Brain microvascular endothelial cell (primary cell): Measurements from ENCODE around the gene RAD18.

Experiments
- DNase-seq: peaks from one replicate; pipeline ENCODE4 v3.0.0-alpha.2; 2020
- H3K27ac ChIP-seq: fragments of 250-450 bp; sonication (Bioruptor Pico); 2 replicates; pipeline ENCODE4 v1.5.1; 2020; ENCODE audit warnings: mild to moderate bottlenecking, moderate library complexity
- H3K27me3 ChIP-seq: fragments of 250-450 bp; sonication (Bioruptor Pico); replicated peaks from 2 replicates; pipeline ENCODE4 v1.5.1; 2020; ENCODE audit warnings: mild to moderate bottlenecking
- H3K36me3 ChIP-seq: fragments of 250-450 bp; sonication (Bioruptor Pico); replicated peaks from 2 replicates; pipeline ENCODE4 v1.5.1; 2020; ENCODE audit warnings: mild to moderate bottlenecking
- H3K4me3 ChIP-seq: 2 replicates; pipeline ENCODE4 v1.5.1; 2011; ENCODE audit warnings: low read depth, mild to moderate bottlenecking, control low read depth, low read length, moderate library complexity
- in situ Hi-C: cut with HindIII; loops from 2 replicates; pipeline ENCODE4 v1.10.0; 2017; ENCODE audit warnings: low sequenced_read_pairs, low pct_ligation_motif_present
- TF ChIP-seq, protein P1 (sequence below): IDR thresholded peaks from 2 replicates; pipeline ENCODE4 v1.5.1; 2011; ENCODE audit warnings: low read depth, mild to moderate bottlenecking, moderate library complexity, low read length, control low read depth, inconsistent platforms; ENCODE audit errors: missing control alignments

RAD18 gene

GRCh38 chr3:8856071-8856470, 107.2 kb downstream of the RAD18 start:
- Histone ChIP-seq H3K27me3 (no peaks in the 10 kb centered on the region), H3K27ac (no peak overlapping the region), H3K36me3 (no peaks in the 10 kb centered on the region), H3K4me3 (no peak overlapping the region)
- in situ Hi-C loops = no loop called here
- DNase-seq = no peak
- TF ChIP-seq, protein P1, sequence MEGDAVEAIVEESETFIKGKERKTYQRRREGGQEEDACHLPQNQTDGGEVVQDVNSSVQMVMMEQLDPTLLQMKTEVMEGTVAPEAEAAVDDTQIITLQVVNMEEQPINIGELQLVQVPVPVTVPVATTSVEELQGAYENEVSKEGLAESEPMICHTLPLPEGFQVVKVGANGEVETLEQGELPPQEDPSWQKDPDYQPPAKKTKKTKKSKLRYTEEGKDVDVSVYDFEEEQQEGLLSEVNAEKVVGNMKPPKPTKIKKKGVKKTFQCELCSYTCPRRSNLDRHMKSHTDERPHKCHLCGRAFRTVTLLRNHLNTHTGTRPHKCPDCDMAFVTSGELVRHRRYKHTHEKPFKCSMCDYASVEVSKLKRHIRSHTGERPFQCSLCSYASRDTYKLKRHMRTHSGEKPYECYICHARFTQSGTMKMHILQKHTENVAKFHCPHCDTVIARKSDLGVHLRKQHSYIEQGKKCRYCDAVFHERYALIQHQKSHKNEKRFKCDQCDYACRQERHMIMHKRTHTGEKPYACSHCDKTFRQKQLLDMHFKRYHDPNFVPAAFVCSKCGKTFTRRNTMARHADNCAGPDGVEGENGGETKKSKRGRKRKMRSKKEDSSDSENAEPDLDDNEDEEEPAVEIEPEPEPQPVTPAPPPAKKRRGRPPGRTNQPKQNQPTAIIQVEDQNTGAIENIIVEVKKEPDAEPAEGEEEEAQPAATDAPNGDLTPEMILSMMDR = no peak

DNA sequence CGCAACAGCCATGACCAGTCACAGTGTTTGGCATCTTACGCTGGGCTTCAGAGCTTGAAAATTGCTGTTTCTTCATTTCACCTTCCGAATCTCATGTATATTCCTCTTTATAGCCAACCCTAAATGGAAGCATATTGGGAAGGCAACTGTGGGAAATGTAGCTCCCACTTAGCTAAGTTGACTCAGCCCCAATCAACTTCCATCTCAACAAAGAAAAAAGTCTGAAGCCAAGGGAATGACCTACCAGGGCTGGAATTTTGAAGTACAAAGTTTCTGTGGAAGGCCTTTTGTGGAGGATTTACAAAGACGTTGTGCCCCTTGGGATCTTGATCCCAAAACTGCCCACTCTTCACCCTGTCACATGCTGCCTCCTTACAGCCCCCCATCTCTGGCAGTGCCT, 108.6 kb downstream of the RAD18 start:
- no peak overlapping the region for H3K27ac ChIP-seq
- TF ChIP-seq, protein P1 = no peak
- H3K36me3 ChIP-seq = no peaks in the 10 kb centered on the region
- in situ Hi-C loops = no loop called here
- H3K4me3 ChIP-seq = no peak overlapping the region
- DNase-seq = no peak
- H3K27me3 ChIP-seq = no peaks in the 10 kb centered on the region

GRCh38 chr3:8853081-8853480, 110.2 kb downstream of the RAD18 start:
- H3K4me3 ChIP-seq = no peak overlapping the region
- H3K27ac ChIP-seq = no peak overlapping the region
- TF ChIP-seq, protein P1 = no peak
- H3K27me3 ChIP-seq = no peaks in the 10 kb centered on the region
- in situ Hi-C loops = no loop called here
- DNase-seq = no peak
- no peaks in the 10 kb centered on the region for H3K36me3 ChIP-seq

DNA sequence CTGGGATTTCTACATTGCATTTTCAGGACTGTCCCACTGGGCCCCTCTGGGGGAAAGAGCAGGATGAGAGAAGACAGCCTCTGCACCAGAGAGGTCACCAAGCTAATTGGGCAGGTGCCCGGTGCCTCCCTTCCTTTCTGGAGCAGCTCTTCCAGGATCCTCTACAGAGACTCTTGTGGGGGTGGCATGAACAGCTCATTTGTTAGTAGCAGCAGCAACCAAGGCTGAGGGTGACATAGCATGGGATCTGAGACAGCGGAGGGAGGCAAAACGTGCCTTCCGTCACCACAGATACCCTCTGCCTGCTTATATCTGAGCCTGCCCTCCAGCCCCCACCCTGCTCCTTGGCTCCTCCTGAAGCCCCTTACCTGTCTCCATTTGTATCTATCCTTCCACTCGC, 110.8 kb downstream of the RAD18 start:
- in situ Hi-C loops = no loop called here
- TF ChIP-seq, protein P1 = no peak
- Histone ChIP-seq H3K27ac (no peak overlapping the region), H3K36me3 (no peaks in the 10 kb centered on the region), H3K4me3 (no peak overlapping the region), H3K27me3 (no peaks in the 10 kb centered on the region)
- no peak for DNase-seq

GRCh38 chr3:8851703-8852102, 111.6 kb downstream of the RAD18 start:
- TF ChIP-seq, protein P1 = no peak

GRCh38 chr3:8848696-8849131, 114.6 kb downstream of the RAD18 start:
- peak overlapping the region; percentile 80 for H3K27ac ChIP-seq
- TF ChIP-seq, protein P1 = no peak
- no peaks in the 10 kb centered on the region for H3K36me3 ChIP-seq
- H3K4me3 ChIP-seq = no peak overlapping the region
- no peaks in the 10 kb centered on the region for H3K27me3 ChIP-seq
- in situ Hi-C loops = no loop called here
- DNase-seq = peak; percentile 93

More at GRCh38 chr3:8851703-8852102, 111.6 kb downstream of the RAD18 start:
- Histone ChIP-seq H3K27ac (peak overlapping the region; percentile 60), H3K27me3 (no peaks in the 10 kb centered on the region), H3K36me3 (no peaks in the 10 kb centered on the region), H3K4me3 (no peak overlapping the region)
- in situ Hi-C loops = no loop called here
- peak; percentile 87 for DNase-seq
